Body of pancreas (tissue), 4 donors: ENCODE results near the gene TUBB2A. TPM values are rescaled to one million over a fixed set of nuclear protein-coding genes. Genes with fewer than 3 reads are reported as not detected.

Experiments used
- ATAC-seq: fragments of 150-250 bp; one replicate; pipeline ENCODE4 v1.9.1; 2016
- DNase-seq, 4 donors: peaks; one replicate each; pipeline ENCODE4 v3.0.0-alpha.2; 2019
- H3K27ac ChIP-seq, 4 donors: fragments of 200-600 bp; sonication (generic); 1 replicate in 3 of 4; 2 replicates in 1 of 4; pipeline versions ENCODE4 v1.5.1 to v1.6.1; 2016 to 2019; ENCODE audit warnings: mild to moderate bottlenecking in 1 of 4, mixed read lengths in 1 of 4, moderate library complexity in 1 of 4
- H3K27me3 ChIP-seq, 2 donors: fragments of 200-600 bp; sonication (generic); one replicate each; pipeline ENCODE4 v1.6.0; 2016; ENCODE audit warnings: mild to moderate bottlenecking in 1 of 2
- H3K36me3 ChIP-seq, 2 donors: fragments of 200-600 bp; sonication (generic); replicated peaks in 1 of 2; 2 replicates each; pipeline ENCODE4 v1.5.1; 2016; ENCODE audit warnings: low read depth in 2 of 2; ENCODE audit not compliant: insufficient read depth in 1 of 2
- H3K4me1 ChIP-seq: fragments of 200-600 bp; sonication (generic); one replicate; pipeline ENCODE4 v1.6.0; 2016
- H3K4me3 ChIP-seq, 2 donors: fragments of 200-600 bp; sonication (generic); 1 replicate in 1 of 2; 2 replicates in 1 of 2; pipeline ENCODE4 v1.5.1; 2016 to 2019
- H3K9me3 ChIP-seq, 3 donors: fragments of 200-600 bp; sonication (generic); 1 replicate in 2 of 3; 2 replicates in 1 of 3; pipeline ENCODE4 v1.5.1; 2016
- CTCF ChIP-seq, 7 experiments: fragments of 450-650 bp in 4 of 7; fragments of 200-600 bp in 3 of 7; sonication (generic) in 3 of 7; IDR thresholded peaks; one replicate each; pipeline ENCODE4 v1.5.1; 2016 to 2019; ENCODE audit warnings: antibody characterized with exemption in 7 of 7
- POLR2A ChIP-seq, 3 donors: fragments of 450-650 bp; IDR thresholded peaks; one replicate each; pipeline ENCODE4 v1.6.1; 2016; ENCODE audit warnings: antibody characterized with exemption in 3 of 3, mild to moderate bottlenecking in 2 of 3
- WGBS, 2 donors: methylation state at CpG; one replicate each; pipeline ENCODE4 v1.1.5; 2017; 5-methylcytosine and 5-hydroxymethylcytosine counted together
- intact Hi-C: fragments of 100-400 bp; cut with DNase I; formaldehyde crosslinking; loops from one replicate; pipeline ENCODE4 v1.15.1; 2023
- total RNA-seq, 2 donors: library from RNA; depleted of rRNA; stranded (reverse); fragments of >200 nt; gene quantifications; one replicate each; pipeline ENCODE4 v1.1.0, GENCODE V29; 2016

The TUBB2A gene
- total RNA-seq, 2 donors from 2014 or later = 44.9 to 54.1 TPM

- intact Hi-C loops = no loop called here
- H3K27me3 ChIP-seq = no peaks in the 10 kb centered on the region
- peak in 2 of 4 donors; percentile 20 to 33 for DNase-seq
- H3K4me3 ChIP-seq = peak overlapping the region; percentile 69 to 77
- no peaks in the 10 kb centered on the region for H3K36me3 ChIP-seq
- H3K4me1 ChIP-seq = peaks cover 22% of the 10 kb centered on the region
- peak overlapping the region; percentile 80 to 98 (median 94) for H3K27ac ChIP-seq
- peak; percentile 22 for ATAC-seq
- TF ChIP-seq POLR2A (IDR thresholded peaks at IDR 0.05) (no peak), CTCF (IDR thresholded peaks at IDR 0.05) (no peak)
- no peaks in the 10 kb centered on the region for H3K9me3 ChIP-seq
- WGBS, 2 donors = 19 to 25% methylated on average over 17 to 19 of the region's 19 CpGs
Observed at GRCh38 chr6:3119040-3119723, 38.2 kb downstream of the TUBB2A start.

GRCh38 chr6:3118353-3119039, 38.8 kb downstream of the TUBB2A start, which contains the start of gene BPHL:
TSS of gene BPHL (plus strand) at chr6:3118711. CDS start at chr6:3118741, 30 bp downstream.
- H3K4me3 ChIP-seq = peak within 1 kb of the TSS; percentile 69 to 77
- no peaks in the 10 kb centered on the region for H3K27me3 ChIP-seq
- H3K9me3 ChIP-seq = no peaks in the 10 kb centered on the region
- peak within 1 kb of the TSS; percentile 80 to 98 (median 94) for H3K27ac ChIP-seq
- intact Hi-C loops = no loop called here
- peaks cover 0 to under 1% of the 10 kb centered on the region in 2 donors for H3K36me3 ChIP-seq
- TF ChIP-seq POLR2A (IDR thresholded peaks at IDR 0.05) (peak; percentile 83 to 86 (median 85)), CTCF (IDR thresholded peaks at IDR 0.05) (peak in 1 of 7 experiments; percentile 14)
- WGBS, 2 donors = 1% methylated on average over 18 to 79 of the region's 89 CpGs
- DNase-seq (peak; percentile 97 to 99 (median 99)), ATAC-seq (peak; percentile 98)
- peaks cover 22% of the 10 kb centered on the region for H3K4me1 ChIP-seq

- no peak for DNase-seq
- H3K9me3 ChIP-seq = no peaks in the 10 kb centered on the region
- TF ChIP-seq CTCF (IDR thresholded peaks at IDR 0.05) (no peak), POLR2A (IDR thresholded peaks at IDR 0.05) (no peak)
- peaks cover 0 to 2% of the 10 kb centered on the region in 2 donors for H3K36me3 ChIP-seq
- peaks cover 22% of the 10 kb centered on the region for H3K4me1 ChIP-seq
- peak; percentile 0 for ATAC-seq
- peak overlapping the region; percentile 69 to 77 for H3K4me3 ChIP-seq
- 15 to 25% methylated on average over 5 to 8 of the region's 8 CpGs for WGBS, 2 donors
- intact Hi-C loops = no loop called here
- H3K27ac ChIP-seq = peak overlapping the region; percentile 80 to 98 (median 94)
- no peaks in the 10 kb centered on the region for H3K27me3 ChIP-seq
Observed at GRCh38 chr6:3117912-3118352, 39.4 kb downstream of the TUBB2A start.

GRCh38 chr6:3114377-3114776, 43.0 kb downstream of the TUBB2A start:
- 92 to 94% methylated on average over 6 of the region's 6 CpGs for WGBS, 2 donors
- H3K4me1 ChIP-seq = peaks cover 7% of the 10 kb centered on the region
- DNase-seq (no peak), ATAC-seq (no peak)
- no peaks in the 10 kb centered on the region for H3K9me3 ChIP-seq
- H3K36me3 ChIP-seq = peaks cover 4 to 5% of the 10 kb centered on the region in 2 donors
- no peak overlapping the region for H3K4me3 ChIP-seq
- TF ChIP-seq POLR2A (IDR thresholded peaks at IDR 0.05) (no peak), CTCF (IDR thresholded peaks at IDR 0.05) (no peak)
- H3K27me3 ChIP-seq = no peaks in the 10 kb centered on the region
- intact Hi-C loops = no loop called here
- H3K27ac ChIP-seq = no peak overlapping the region
